ENCODE measurements around the gene FBRSL1. TPM values are rescaled to one million over a fixed set of nuclear protein-coding genes. Genes with fewer than 3 reads are reported as not detected.

FBRSL1 gene
- total RNA-seq, 4 donors from 2014 or later, result 2.4 to 8.5 (median 5.0) TPM

GRCh38 chr12:132530851-132531250 lies 40.9 kb downstream of the FBRSL1 start:
- TF ChIP-seq CTCF (IDR thresholded peaks at IDR 0.05; ENCODE audit: low read depth), result no peak

- no peak for TF ChIP-seq CTCF (IDR thresholded peaks at IDR 0.05; ENCODE audit: low read depth)
Observed at GRCh38 chr12:132533584-132533958, 43.6 kb downstream of the FBRSL1 start.

GRCh38 chr12:132534076-132534475 lies 44.1 kb downstream of the FBRSL1 start:
- TF ChIP-seq CTCF (IDR thresholded peaks at IDR 0.05; ENCODE audit: low read depth), result no peak

DNA sequence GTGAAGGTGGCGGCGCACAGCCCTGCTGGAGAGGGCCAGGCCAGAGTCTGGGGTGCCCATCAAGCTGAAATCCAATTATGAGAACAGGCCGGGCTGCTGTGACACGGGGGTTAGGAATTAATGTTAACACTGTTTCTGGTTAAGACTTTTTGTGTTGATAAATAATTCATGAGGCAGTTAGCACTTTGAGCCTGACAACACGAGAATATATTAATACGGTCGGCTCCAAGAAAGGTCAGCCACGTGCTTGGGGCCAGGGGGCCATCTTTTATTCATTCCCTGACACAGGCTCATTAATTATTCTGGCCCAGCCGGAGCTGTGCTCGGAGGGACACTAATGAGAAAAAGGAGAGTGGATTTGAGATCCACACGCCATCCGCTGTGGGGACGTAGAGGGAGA lies 45.1 kb downstream of the FBRSL1 start:
- TF ChIP-seq CTCF (IDR thresholded peaks at IDR 0.05; ENCODE audit: low read depth), result no peak

GRCh38 chr12:132536102-132536876 lies 46.3 kb downstream of the FBRSL1 start:
- no peak for TF ChIP-seq CTCF (IDR thresholded peaks at IDR 0.05; ENCODE audit: low read depth)

GRCh38 chr12:132537049-132537448 lies 47.1 kb downstream of the FBRSL1 start:
- TF ChIP-seq CTCF (IDR thresholded peaks at IDR 0.05; ENCODE audit: low read depth), result no peak

DNA sequence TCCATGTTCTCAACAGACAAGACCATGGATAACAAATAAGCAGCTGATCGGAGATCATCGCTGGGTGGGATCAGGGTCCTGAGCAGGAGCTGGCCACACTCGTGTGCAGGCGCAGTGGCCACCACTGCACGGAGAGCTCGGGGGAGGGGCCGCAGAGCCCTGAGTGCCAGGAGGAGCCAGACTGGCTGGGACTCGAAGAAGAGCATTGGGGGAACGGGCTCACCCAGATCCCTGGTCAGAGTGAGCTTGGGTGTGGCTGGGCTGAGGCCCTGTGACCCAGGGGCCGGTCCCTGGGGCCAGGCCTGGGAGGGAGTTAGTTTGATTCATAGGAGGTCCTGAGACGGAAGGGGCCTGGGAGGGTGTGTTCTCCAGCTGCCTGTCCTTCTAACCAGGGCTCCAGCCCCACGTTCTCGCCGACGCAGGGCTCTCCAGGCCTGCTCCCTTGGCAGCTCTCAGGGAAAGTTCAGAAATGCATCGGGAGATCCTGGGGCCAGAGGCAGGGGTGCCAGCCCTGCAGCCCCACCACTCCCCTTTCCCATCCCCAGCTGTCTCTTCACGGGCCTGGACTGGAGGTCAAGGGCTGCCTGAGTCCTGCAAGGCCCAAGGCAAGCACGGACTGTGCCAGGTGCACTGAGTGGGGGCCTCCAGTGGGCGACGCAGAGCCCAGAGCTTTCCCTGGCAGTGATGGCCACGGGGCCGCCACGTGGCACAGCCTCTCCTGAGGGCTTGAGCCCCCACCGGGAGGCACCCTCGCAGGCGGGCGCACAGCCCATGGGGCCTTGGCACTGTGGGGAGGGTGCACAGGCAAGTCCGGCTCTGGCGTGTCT lies 48.1 kb downstream of the FBRSL1 start:
- no peak for TF ChIP-seq CTCF (IDR thresholded peaks at IDR 0.05; ENCODE audit: low read depth)

Measured in subcutaneous adipose tissue (tissue), 4 donors.